Vein endothelial cell (primary cell): ENCODE data around the gene FAM216B. TPM values are rescaled to one million over a fixed set of nuclear protein-coding genes. Genes with fewer than 3 reads are reported as not detected.

Source experiments
- total RNA-seq: library from RNA; depleted of rRNA; stranded (reverse); fragments of >200 nt; gene quantifications from 2 replicates; pipeline ENCODE4 v1.2.3, GENCODE V29; 2012

The FAM216B gene
- total RNA-seq = not detected in 2 replicates

GRCh38 chr13:42781352-42781751 is at the start of gene FAM216B:
FAM216B (plus strand) TSS chr13:42781584; CDS start chr13:42784068, 2,484 bp downstream.

Other genes starting within 250 kb of the FAM216B start
- not detected in 2 replicates for gene TNFSF11, start 207.4 kb upstream of the FAM216B start, total RNA-seq
- gene EPSTI1, start 210.7 kb downstream of the FAM216B start, total RNA-seq = 0.48 and 2.3 TPM in 2 replicates
- 14.7 and 16.7 TPM in 2 replicates for gene DNAJC15, start 242.0 kb downstream of the FAM216B start, total RNA-seq